ENCODE measurements around the gene TNFRSF9. TPM values are rescaled to one million over a fixed set of nuclear protein-coding genes. Genes with fewer than 3 reads are reported as not detected.

Gene TNFRSF9
- total RNA-seq, 1 donor from 2014 or later: 4.8 TPM

GRCh38 chr1:7873801-7874795 is 66.5 kb downstream of the TNFRSF9 start:
- Mint-ChIP-seq H3K36me3 (ENCODE audit: low read depth, unreplicated experiment) (no peaks in the 10 kb centered on the region), H3K27ac (ENCODE audit: unreplicated experiment) (no peak overlapping the region), H3K27me3 (ENCODE audit: unreplicated experiment) (peaks cover 2% of the 10 kb centered on the region), H3K4me3 (ENCODE audit: unreplicated experiment) (no peak overlapping the region), H3K9me3 (ENCODE audit: unreplicated experiment) (no peaks in the 10 kb centered on the region), H3K4me1 (ENCODE audit: unreplicated experiment) (no peaks in the 10 kb centered on the region)
- DNase-seq (ENCODE audit: low spot score): no peak
- TF ChIP-seq CTCF (IDR thresholded peaks at IDR 0.05; ENCODE audit: unreplicated experiment): no peak

GRCh38 chr1:7871136-7871535 is 69.5 kb downstream of the TNFRSF9 start:
- no peak for TF ChIP-seq CTCF (IDR thresholded peaks at IDR 0.05; ENCODE audit: unreplicated experiment)
- no peak for DNase-seq (ENCODE audit: low spot score)
- Mint-ChIP-seq H3K36me3 (ENCODE audit: low read depth, unreplicated experiment) (no peaks in the 10 kb centered on the region), H3K27ac (ENCODE audit: unreplicated experiment) (no peak overlapping the region), H3K4me1 (ENCODE audit: unreplicated experiment) (no peaks in the 10 kb centered on the region), H3K9me3 (ENCODE audit: unreplicated experiment) (no peaks in the 10 kb centered on the region), H3K27me3 (ENCODE audit: unreplicated experiment) (peaks cover 7% of the 10 kb centered on the region), H3K4me3 (ENCODE audit: unreplicated experiment) (no peak overlapping the region)

- Mint-ChIP-seq H3K9me3 (ENCODE audit: unreplicated experiment) (no peaks in the 10 kb centered on the region), H3K4me1 (ENCODE audit: unreplicated experiment) (peaks cover 4% of the 10 kb centered on the region), H3K36me3 (ENCODE audit: low read depth, unreplicated experiment) (peaks cover 4% of the 10 kb centered on the region), H3K4me3 (ENCODE audit: unreplicated experiment) (no peak overlapping the region), H3K27ac (ENCODE audit: unreplicated experiment) (no peak overlapping the region), H3K27me3 (ENCODE audit: unreplicated experiment) (peaks cover 7% of the 10 kb centered on the region)
- no peak for TF ChIP-seq CTCF (IDR thresholded peaks at IDR 0.05; ENCODE audit: unreplicated experiment)
- DNase-seq (ENCODE audit: low spot score): no peak
Measured at GRCh38 chr1:7869136-7869920, 71.3 kb downstream of the TNFRSF9 start.

GRCh38 chr1:7868070-7868780 is 72.4 kb downstream of the TNFRSF9 start:
- peaks cover 5% of the 10 kb centered on the region for H3K27me3 Mint-ChIP-seq (ENCODE audit: unreplicated experiment)
- no peak for TF ChIP-seq CTCF (IDR thresholded peaks at IDR 0.05; ENCODE audit: unreplicated experiment)
- no peak for DNase-seq (ENCODE audit: low spot score)
- H3K4me3 Mint-ChIP-seq (ENCODE audit: unreplicated experiment): no peak overlapping the region
- H3K27ac Mint-ChIP-seq (ENCODE audit: unreplicated experiment): no peak overlapping the region
- H3K9me3 Mint-ChIP-seq (ENCODE audit: unreplicated experiment): no peaks in the 10 kb centered on the region
- peaks cover 5% of the 10 kb centered on the region for H3K4me1 Mint-ChIP-seq (ENCODE audit: unreplicated experiment)
- H3K36me3 Mint-ChIP-seq (ENCODE audit: low read depth, unreplicated experiment): peaks cover 5% of the 10 kb centered on the region
